HG03108 (cell line): Measurements from ENCODE around the gene TMEM147.
A peak's percentile ranks its signal among the peaks of the same experiment; 100 is the strongest.
"Not testable (repeated sequence)": the region's sequence is repeated elsewhere in the genome, so short reads cannot be mapped to it uniquely, and the experiment has no call there.

Experiments
- ATAC-seq: cut with Tn5 transposase; IDR thresholded peaks from one replicate; pipeline ENCODE4 v1.9.1; 2021; ENCODE audit warnings: moderate library complexity; ENCODE audit not compliant: unreplicated experiment

TMEM147 gene

GRCh38 chr19:35561436-35561835 lies 16.0 kb downstream of the TMEM147 start:
- ATAC-seq, result no peak

- no peak for ATAC-seq
Measured at GRCh38 chr19:35562336-35562735, 16.9 kb downstream of the TMEM147 start.

DNA sequence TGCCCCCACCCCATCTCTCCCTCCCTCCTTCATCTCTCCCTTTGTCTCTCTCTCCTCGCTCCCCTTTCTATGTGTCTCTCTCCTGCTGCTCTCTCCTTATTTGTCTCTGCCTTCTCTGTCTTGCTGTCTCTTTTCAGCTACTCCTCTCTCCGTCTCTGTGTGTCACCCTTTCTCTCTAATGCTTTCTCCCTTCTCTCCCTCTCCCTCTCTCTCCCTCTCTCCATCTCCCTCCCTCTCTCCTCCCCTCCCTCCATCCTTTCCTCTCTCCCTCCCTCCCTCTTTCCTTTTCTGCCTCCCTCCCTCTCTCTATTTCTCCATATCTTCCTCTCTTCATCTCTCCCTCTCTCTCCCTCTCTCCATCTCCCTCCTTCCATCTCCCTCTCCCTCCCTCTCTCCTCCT lies 17.4 kb downstream of the TMEM147 start:
- ATAC-seq, result no peak

DNA sequence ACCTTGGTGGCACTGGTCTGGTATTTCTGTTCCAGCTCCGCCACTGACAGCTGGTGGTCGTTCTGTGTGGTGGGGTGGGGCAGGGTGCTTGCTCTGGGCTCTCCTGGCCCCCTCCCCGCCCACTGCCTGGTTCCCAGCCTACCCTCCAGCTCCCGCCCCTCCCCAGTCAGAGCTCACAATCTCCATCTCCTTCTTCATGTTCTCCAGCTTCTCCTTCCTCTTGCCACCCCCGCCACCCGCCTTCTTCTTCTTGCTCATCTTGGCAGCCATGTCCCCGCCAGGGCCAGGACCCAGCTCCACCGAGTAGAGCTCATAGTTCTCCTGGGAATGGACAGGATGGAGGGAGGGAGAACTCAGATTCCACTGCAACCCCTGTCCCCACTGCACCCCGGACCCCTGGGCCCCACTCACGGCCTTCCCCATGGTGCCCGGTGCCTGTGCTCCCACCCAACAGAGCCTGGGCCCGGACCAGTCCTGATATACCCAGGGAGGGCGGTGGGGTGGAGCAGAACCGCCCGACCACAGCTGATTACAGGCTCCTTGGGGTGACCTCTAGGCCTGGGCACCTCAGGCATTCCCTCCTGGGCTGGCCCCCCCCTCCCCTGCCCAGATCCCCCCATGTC lies 17.9 kb downstream of the TMEM147 start, which contains the start of gene ATP4A:
ATP4A (minus strand) TSS at position 452 of the 623 bp plus-strand sequence; CDS start at position 423, 29 bp downstream.
- ATAC-seq, result no peak

GRCh38 chr19:35565016-35565856 lies 19.8 kb downstream of the TMEM147 start:
- ATAC-seq, result no peak

DNA sequence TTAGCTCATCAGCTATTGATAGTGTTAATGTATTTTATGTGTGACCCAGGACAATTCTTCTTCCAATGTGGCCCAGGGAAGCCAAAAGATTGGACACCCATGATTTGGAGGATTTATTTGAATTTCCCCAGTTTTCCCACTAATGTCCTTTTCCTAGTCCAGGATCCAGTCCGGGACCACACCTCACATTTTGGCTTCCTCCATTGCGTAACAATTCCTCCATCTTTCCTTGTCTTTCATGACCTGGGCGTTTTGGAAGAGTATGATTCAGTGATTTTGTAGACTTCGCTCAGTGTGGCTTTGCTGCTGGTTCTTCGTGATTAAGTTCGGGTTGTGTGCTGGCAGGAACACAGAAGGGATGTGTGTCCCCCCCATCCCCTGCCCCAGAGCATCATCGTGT lies 21.3 kb downstream of the TMEM147 start:
- no peak for ATAC-seq

DNA sequence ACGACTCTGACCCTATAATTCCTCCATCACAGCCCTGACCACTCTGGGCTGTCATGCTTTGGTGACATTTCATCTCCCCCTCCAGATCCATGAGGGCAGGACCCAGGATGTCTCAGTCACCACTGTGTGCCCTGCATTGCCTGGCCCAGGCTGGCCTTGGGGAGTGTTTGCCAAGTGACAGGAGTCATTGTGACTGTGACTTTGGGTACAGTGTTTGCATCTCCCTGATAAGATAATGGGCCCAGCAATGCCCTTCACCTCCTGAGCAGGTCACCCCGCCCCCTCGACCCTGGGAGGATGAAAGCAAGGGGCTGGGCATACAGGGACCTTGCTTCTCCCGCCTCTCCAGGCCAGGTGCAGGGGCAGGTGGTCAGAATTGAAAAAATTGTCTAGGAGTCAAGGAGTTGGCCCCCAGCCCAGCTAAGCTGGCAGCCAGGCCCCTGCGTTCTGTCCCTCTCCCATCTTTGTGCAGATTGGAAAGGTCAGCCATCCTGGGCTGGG lies 23.9 kb downstream of the TMEM147 start:
- no peak for ATAC-seq

DNA sequence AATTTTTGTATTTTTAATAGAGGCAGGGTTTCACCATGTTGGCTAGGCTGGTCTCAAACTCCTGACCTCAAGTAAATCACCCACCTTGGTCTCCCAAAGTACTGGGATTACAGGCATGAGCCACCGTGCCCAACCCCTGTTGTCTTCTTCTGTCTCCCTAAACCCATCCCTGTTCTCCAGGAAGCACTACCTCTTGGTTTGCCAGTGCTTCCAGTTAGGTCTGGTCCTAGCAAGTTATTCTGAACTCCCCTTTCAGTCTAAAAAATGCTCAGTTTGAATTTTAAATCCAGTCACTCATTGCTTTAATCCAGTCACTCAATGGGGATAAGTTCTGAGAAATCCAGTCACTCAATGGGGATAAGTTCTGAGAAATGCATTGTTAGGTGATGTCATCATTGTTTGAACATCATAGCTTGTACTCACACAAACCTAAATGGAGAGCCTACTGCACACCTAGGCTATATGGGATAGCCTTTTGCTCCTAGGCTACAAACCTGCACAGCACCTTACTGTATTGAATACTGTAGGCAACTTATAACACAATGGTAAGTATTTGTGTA lies 26.1 kb downstream of the TMEM147 start:
- no peak for ATAC-seq

DNA sequence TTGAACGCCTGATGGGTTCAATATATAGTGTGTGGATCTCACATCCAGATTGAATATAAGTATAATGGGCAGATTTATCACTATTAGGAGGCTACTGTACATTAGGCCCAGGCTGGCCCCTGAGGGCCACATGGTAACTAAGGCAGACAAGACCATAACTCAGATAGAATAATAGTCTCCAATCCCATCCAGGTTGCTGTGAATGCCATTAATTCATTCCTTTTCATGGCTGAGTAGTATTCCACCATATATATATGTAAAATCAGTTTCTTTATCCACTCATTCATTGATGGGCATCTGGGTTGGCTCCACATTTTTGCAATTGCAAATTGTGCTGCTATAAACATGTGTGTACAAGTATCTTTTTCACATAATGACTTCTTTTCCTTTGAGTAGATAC lies 32.5 kb downstream of the TMEM147 start:
- no peak for ATAC-seq

DNA sequence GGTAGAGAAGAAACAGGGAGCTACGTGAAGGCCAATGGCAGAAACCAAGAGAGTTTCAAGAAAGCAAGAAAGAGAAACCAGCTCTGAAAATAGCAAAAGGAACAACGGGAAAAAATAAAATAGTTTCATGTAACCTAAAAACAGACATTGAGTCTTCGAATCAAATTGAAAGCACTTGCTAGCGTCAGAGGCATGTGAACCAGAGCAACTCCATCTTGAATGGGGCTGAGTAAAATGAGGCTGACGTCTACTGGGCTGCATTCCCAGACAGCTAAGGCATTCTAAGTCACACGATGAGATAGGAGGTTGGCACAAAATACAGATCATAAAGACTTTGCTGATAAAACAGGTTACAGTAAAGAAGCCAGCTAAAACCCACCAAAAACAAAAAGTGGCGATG lies 33.3 kb downstream of the TMEM147 start:
- no peak for ATAC-seq

DNA sequence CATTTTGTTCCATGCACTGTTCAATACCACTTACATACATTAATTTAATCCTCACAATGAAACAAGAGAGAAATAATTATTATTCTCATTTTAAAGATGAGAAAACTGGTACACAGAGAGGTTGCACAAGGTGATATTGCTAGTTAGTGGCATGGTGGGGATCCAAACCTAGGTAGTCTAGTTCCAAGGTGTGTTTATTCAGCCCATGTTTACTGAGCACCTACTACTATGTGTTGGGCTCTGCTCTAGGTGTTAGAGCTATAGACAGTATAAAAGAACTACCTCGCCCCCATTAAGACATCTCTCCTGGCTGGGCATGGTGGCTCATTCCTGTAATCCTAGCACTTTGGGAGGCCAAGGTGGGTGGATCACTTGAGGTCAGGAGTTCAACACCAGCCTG lies 37.3 kb downstream of the TMEM147 start:
- no peak for ATAC-seq

DNA sequence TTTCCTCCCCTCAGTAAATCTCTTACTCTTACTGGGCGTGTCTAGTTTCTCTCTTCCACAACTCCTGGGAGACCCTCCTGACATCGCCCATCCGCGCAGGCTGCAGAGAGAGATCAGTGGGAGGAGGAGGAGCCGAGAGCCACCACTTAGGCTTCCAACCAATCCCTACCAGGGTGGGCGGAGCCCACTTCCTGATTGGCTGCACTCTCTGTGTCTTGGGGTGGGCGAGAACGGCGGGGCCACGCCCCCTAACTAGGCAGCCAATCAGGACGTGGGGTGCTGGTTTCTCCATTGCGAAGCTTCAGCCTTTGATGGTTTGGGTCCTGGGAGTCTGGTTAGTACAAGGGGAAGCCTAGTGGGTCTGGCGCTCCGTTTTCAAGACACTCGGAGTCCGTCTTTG lies 40.4 kb downstream of the TMEM147 start, which contains the start of gene PMIS2:
PMIS2 (plus strand) TSS at position 326 of the 400 bp plus-strand sequence. CDS start 87 bp downstream, outside the sequence.
- ATAC-seq, result no peak

- no peak for ATAC-seq
Measured at GRCh38 chr19:35587321-35587720, 41.9 kb downstream of the TMEM147 start.

GRCh38 chr19:35590875-35591274 lies 45.4 kb downstream of the TMEM147 start:
- ATAC-seq, result no peak

GRCh38 chr19:35592226-35592625 lies 46.8 kb downstream of the TMEM147 start:
- no peak for ATAC-seq

DNA sequence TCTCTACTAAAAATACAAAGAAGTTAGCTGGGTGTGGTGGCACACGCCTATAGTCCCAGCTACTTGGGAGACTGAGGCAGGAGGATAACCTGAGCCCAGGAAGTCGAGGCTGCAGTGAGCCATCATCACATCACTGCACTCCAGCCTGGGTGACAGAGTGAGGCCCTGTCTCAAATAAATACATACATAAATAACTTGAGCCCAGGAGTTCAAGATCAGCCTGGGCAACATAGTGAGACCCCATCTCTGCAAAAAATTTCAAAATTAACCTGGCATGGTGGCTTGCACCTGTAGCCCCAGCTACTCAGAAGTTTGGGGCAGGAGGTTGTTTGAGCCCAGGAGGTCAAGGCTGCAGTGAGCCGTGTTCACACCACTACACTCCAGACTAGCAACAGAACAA lies 49.6 kb downstream of the TMEM147 start:
- not testable (repeated sequence) for ATAC-seq

DNA sequence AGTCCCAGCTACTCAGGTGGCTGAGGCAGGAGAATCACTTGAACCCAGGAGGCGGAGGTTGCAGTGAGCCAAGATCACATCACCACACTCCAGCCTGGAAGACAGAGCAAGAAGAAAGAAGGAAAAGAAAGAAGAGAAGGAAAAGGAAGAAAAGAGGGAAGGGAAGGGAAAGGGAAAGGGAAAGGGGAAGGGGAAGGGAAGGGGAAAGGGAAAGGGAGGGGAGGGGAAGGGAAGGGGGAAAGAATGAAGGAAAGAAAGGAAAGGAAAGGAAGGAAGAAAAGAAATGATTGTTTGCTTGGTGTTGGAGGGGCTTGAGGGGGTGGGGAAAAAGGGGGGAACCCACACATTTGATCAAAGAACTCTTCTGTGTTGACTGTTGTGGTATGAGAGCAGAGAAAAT lies 50.5 kb downstream of the TMEM147 start:
- no peak for ATAC-seq

DNA sequence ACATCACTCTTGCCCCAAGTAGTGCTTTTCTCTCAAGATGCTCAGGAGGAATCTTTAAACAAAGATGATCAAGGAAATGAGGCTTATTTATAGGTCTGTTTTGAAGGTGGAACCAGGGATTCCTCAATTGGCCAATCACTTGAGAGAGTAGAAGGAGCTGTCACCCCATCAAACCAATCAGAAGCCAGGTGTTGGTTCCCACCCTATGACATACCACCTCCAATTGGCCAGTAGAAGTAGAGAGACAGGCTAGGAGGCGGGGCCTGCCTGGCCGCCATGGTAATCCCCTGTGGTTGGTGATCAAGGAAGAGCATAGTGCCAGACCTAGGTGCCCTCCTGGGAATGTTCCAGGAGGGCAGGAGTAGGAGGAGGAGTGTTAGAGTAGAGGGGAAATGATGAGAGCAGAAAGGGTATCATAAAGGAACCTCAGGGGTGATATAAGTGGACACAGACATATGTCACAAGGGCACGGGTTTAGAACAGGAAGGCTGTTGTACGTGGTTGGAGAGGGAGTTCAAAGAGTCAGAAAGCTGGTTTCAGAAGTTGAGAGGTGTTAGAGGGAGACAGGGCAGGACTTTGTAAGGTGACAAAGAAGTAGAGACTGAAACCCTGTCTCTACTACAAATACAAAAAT lies 51.1 kb downstream of the TMEM147 start:
- peak; percentile 45 for ATAC-seq
